Activated CD8-positive, alpha-beta memory T cell treated with anti-CD3 and anti-CD28 coated beads, Interleukin-2, amount 50 U/mL, for 24 hours (primary cell): ENCODE data around the gene SYCN.
"Not testable (repeated sequence)": the region's sequence is repeated elsewhere in the genome, so short reads cannot be mapped to it uniquely, and the experiment has no call there.

ENCODE experiments used
- DNase-seq: peaks from one replicate; pipeline ENCODE4 v3.0.0-alpha.2; 2020; ENCODE audit errors: extremely low read depth

SYCN gene, protein sequence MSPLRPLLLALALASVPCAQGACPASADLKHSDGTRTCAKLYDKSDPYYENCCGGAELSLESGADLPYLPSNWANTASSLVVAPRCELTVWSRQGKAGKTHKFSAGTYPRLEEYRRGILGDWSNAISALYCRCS

DNA sequence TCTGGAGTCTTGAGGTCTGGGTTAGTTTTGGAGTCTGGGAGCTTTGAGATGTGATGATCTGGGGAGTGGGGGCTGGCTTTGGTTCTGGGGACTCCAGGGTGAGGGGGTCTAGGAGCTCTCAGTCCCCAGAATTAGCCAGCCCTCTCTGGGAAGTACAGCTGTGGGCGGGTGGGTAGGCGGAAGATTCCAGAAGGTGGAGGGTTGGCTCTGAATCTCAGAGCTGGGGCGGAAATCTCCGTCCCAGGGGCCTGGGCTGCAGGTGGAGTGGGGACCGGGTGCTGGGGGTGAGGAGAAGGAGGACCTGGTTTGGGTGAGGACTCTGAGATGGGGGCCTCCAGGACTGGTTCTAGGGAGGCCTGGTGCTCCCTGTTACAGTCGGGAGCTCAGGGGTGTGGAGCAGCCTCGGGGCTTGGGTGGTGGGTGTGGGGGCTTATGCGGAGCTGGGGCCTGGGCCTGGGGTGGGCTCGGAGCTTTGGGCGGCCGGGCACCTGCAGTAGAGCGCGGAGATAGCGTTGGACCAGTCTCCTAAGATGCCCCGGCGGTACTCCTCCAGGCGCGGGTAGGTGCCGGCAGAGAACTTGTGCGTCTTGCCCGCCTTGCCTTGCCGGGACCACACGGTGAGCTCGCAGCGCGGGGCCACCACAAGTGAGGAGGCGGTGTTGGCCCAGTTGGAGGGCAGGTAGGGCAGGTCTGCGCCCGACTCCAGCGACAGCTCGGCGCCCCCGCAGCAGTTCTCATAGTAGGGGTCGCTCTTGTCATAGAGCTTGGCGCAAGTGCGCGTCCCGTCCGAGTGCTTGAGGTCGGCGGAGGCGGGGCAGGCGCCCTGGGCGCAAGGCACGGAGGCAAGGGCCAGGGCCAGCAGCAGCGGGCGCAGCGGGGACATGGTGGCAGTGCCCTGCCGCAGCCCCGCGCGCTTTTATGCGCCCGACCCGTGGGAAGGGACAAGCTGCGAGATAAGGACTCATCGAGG lies at the start of gene SYCN:
Gene SYCN (minus strand): TSS at position 892 of the 970 bp plus-strand sequence. CDS start 9 bp downstream, at position 883.
- DNase-seq, result no peak

- no peak for DNase-seq
Measured at GRCh38 chr19:39253374-39254149, 49.5 kb upstream of the SYCN start.

GRCh38 chr19:39252458-39252857 lies 48.4 kb upstream of the SYCN start:
- no peak for DNase-seq

- DNase-seq, result no peak
Measured at GRCh38 chr19:39251846-39252245, 47.8 kb upstream of the SYCN start.

GRCh38 chr19:39251081-39251480 lies 47.0 kb upstream of the SYCN start:
- DNase-seq, result no peak

- DNase-seq, result no peak
Measured at GRCh38 chr19:39248806-39249205, 44.7 kb upstream of the SYCN start, which contains the start of gene IFNL4. Gene IFNL4 (minus strand): TSS chr19:39248856.

- DNase-seq, result no peak
Measured at GRCh38 chr19:39247701-39248664, 43.9 kb upstream of the SYCN start.

- DNase-seq, result no peak
Measured at GRCh38 chr19:39246951-39247669, 43.0 kb upstream of the SYCN start.

DNA sequence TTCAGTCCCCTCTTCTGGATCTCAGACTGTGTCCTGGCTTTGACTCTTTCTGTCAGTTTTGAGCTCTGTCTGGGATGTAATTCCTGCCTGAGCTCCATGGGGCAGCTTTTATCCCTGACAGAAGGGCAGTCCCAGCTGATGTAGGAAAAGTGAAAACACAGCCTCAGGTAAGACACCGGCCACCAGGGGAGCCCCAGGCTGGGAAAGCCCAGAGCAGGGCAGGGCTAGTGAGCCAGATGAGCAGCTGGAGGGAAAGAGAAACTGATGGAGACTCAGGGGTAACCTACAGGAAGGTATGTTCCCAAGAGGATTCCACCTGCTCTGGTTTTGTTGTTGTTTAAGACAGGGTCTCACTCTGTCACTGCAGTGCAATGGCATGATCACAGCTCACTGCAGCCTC lies 41.1 kb upstream of the SYCN start:
- DNase-seq, result not testable (repeated sequence)

- not testable (repeated sequence) for DNase-seq
Measured at GRCh38 chr19:39244410-39245100, 40.5 kb upstream of the SYCN start, which contains the start of gene IFNL3. Gene IFNL3 (minus strand): TSS chr19:39245006. CDS start chr19:39244967, 39 bp downstream.

DNA sequence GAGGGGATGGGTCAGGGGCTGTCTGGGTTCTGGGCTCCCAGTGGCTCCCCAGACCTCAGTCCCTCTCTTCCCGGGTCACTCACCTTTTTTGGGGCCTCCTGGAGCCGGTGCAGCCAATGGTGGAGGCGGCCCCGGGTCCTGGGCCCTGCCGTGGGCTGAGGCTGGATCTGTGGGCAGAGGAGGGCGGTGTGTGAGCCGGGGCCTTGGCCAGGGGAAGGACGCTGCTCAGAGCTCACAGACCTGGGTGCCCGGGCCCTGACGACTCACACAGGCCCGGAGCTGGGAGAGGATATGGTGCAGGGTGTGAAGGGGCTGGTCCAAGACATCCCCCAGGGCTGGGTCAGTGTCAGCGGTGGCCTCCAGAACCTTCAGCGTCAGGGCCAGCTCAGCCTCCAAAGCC lies 39.7 kb upstream of the SYCN start:
- DNase-seq, result not testable (repeated sequence)

DNA sequence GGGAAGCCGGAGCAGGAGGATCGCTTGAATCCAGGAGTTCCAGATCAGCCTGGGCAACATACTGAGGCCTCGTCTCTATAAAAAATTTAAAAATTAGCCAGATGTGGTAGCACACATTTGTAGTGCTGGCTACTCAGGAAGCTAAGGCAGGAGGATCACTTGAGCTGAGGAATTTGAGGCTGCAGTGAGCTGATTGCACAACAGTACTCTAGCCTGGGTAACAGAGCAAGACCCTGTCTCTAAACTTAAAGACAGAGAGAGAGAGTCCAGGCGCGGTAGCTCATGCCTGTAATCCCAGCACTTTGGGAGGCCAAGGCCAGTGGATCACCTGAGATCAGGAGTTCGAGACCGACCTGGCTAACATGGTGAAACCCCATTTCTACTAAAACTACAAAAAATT lies 36.4 kb upstream of the SYCN start:
- DNase-seq, result no peak

GRCh38 chr19:39238944-39239343 lies 34.9 kb upstream of the SYCN start:
- DNase-seq, result no peak

- no peak for DNase-seq
Measured at GRCh38 chr19:39238209-39238608, 34.1 kb upstream of the SYCN start.

GRCh38 chr19:39237200-39238184 lies 33.4 kb upstream of the SYCN start:
- no peak for DNase-seq

- no peak for DNase-seq
Measured at GRCh38 chr19:39236527-39236926, 32.5 kb upstream of the SYCN start.

GRCh38 chr19:39232708-39233107 lies 28.6 kb upstream of the SYCN start:
- no peak for DNase-seq

GRCh38 chr19:39230096-39230764 lies 26.2 kb upstream of the SYCN start:
- no peak for DNase-seq
